ENCODE measurements around the gene TRAK1.

The TRAK1 gene

DNA sequence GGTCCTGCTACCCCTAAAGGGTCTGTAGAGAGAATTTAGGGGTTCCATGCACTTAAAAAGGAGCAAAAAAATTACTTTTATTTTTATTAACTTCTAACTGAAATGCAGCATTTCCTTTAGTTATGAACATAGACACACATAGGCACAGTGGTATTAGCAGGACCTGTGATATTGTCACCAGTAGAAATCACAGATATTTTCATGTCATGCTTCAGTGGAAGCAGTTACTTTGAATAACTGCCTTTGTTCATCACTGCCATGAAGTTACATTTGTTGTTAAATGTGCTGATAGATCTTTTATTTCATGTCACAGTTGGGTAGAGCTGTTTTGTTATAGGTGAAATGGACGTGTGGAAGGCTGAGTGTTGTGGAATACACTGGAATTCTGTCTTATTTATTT lies 37.4 kb downstream of the TRAK1 start:
- no peak for DNase-seq

DNA sequence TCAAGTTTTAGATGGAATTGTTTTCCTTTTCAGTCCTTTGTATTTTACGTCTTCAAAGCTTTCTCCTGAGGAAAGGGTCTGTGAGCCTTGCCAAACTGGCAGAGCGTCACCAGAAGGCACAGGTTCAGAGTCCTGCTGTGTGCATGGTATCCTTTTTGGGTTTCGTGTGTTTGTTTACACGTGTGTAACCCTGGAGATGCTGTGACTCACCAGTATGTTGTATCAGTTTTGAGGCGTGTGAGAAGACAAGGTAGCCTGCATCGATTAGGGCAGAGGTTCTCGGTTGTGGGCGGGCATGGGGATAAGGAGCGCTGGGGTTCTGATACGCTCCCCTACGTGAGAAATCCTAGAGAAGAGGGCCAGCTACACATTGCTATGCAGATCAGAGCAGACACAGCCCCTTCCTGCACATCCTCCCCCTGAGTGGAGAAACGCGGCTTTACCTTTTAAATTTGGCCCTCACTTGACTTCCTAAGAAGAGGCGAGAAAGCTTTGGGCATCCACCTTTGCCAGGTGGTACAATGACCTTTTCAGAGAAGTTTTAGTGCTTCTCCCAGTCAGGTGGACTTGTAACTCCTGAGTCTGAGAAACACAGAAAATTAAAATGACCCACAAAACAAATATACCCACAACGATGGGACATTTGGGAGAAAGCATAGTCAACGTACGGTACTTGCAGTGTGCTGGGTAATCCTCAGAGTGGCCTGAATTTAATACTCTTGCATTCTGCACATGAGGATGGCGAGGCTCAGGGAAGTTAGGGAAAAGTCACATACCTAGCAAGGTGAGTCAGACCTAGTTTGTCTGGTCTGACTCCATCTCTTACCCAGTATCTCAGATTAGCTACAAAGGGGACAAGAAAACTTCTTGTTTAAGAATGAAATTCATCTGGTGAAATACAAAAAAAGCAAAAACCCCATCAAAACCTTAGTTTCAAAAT lies 38.1 kb downstream of the TRAK1 start:
- no peak for DNase-seq

DNA sequence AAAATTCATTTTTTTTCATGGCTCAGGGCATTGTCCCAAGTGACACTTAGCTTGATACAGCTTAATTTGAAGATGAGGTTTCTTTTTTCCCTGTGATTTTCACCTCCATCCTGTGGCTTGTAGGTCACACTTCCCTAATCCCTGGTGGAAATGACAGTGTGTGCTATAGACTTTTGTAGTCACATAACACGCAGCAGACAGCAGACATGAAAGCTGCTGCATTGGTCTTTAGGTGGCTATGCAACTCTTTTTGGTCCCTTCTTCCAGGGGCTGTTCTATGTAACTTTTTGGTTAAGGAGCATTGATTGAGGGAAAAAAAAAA lies 38.8 kb downstream of the TRAK1 start:
- DNase-seq = no peak

DNA sequence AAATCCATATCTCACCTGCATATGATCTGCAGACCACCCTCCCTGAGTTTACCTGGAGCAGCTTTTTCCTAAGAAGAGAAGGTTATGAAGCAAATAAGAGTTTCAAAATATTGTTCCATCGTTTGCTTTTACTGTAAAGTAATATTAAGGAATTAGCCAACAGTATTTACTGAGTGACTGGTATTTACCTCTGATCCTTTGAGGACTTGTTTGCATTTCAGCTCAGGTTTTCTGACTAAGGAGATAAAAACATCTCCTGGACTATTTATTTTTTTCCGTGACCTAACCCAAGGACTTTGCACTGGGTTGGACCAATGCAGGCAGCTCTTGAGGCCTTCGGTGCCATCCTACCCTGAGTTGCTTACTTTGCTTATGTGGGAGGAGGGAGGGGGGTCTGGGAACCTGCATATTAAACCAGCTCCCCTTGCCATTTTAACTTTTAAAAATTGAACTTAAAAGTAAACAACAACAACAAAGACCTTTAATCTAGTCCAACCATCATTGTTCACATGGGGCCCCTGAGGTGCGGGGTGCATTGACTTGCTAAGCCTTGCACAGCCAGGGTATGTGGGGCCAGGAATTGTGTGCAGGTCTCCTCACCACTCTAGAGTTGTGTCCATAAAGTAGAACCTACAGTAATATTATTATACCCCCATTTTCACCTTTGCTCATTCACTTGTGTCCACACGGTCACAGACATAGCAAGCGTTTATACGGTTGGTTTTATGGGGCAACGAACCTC lies 39.3 kb downstream of the TRAK1 start:
- DNase-seq = no peak

DNA sequence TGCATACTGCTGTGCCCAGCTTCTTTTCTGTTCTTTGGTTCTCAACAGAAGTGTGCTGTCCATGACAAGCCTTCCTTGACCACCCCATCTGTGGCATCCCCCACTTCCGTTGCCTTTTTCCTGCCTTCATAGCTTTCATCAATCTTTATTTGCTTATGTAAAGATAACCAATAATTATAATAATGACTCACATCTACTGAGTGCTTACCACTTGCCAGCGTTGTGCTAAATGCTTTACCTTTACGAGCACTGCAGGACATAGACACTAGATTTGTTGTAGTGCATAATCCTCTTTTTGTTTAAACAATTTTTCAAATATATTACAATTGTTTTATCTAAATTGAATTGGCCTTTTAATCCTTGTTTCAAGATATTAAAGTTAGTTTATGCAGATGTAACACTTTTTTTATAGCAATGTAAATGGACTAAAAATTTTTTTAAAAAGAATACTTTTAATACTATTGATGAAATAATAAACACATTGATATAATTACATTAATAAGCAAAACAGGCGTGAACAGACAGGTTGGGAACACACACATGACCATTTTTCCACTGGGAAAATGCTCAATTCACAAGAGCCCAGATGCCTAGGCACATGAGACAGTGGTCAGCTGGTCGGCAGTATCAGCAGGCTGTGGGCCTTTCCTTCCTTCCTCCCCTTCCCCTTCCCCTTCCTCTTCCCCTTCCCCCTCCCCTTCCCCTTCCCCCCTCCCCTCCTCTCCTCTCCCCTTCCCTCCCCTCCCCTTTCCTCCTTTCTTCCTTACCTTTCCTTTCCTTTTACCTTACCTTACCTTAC lies 42.5 kb downstream of the TRAK1 start:
- DNase-seq = no peak

DNA sequence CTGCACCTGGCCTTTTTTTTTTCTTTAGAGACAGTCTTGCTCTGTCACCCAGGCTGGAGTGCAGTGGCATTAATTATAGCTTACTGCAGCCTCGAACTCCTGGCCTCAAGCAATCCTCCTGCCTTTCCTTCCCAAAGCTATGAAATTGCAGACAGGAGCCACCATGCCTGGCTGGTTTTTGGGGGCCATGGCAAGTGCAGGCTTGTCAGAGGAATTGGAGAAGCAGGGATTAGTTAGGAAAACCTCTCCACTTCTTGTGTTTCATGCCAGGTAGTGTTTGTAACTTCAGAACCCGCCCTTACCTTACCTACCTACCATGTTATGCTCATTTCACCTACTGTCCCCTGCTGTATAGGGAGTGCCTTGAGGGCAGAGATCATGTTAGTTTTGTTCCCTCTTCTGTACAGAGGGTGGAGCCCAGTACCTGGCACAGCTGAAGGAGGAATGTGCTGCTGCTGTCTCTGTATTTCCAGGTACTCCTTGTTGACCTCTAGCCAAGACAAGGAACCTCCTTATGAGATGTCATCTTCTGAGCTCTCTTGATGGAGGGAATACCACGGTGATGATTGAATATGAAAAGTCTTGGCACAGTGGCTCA lies 43.8 kb downstream of the TRAK1 start:
- no peak for DNase-seq

DNA sequence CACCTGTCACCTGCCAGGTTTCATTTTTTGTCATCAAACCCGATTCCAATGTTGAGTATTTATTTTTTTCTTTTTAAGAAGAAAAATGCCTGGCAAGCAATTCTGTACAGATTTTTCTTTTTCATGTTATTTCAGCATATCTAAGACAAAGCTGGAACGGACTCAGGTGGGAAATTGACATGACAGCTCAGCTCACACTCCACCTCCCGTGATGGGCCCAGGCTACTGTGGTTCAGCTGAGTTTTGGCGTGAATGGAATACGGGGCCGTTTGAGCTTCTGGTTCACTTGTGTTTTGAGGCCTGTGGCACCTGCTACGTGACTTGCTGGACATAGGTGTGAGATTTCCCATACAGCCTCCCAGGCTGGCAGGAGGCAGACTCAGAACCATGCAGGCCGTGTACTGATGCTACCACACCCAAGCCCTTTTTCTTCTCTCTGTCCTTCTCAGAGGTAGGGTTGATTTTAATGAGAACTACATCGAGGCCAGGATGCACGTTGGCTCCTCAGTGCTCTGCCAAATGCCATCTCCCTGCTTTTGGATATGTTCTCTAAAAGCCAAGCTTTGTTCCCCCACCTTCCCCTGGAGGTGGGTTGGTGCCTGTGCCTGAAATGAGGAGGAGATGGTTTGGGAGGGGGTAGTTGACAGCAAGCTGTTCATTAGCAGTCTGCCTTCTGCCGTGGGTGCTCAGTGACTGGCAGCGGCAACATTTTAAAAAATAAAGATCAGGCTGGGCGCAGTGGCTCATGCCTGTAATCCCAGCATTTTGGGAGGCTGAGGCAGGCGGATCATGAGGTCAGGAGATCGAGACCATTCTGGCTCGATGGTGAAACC lies 48.7 kb downstream of the TRAK1 start:
- no peak for DNase-seq

DNA sequence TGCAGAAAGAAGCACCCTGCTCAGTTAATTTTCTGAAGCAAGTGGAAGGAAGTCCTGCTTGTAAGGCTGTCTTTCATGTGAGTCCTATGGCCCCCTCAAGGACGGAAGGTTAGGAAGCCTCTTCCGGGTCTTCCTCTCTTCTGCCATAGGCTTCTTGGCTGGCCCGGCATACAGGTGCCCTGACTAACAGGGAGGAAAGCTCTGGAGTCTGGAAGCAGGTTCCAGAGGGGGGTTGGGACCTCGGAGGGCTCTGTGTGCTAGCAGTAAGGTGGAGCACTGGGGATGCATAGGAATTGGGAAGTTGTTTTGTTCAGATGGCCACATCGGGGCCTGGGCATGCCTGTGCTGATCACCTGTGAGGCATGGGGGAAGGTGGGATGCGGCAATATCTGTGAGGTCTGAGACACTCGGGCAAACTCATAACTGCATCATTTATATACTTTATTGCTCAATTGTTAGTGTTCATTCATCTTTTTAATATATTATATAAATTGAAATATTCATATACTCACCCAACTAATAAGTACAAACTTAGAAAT lies 49.6 kb downstream of the TRAK1 start:
- no peak for DNase-seq

DNA sequence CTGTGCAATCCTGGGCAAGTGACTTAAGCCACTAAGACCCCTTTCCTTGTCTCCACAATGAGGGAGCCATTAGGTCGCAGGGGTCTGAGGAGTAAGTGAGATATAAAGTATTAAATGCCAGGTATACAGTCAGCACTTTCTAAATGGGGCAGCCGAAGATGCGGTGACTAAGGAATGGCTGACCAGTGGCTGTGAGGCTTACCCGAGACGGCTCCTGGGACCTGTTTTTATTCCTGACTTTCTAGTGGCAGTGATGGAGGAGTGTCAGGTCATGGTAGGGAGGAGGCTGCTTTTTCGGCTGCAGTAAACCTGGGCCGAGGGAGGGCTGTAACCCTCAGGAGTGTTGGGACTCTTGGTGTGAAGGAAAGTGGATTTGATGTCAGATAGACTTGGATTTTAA lies 52.3 kb downstream of the TRAK1 start:
- DNase-seq = no peak

DNA sequence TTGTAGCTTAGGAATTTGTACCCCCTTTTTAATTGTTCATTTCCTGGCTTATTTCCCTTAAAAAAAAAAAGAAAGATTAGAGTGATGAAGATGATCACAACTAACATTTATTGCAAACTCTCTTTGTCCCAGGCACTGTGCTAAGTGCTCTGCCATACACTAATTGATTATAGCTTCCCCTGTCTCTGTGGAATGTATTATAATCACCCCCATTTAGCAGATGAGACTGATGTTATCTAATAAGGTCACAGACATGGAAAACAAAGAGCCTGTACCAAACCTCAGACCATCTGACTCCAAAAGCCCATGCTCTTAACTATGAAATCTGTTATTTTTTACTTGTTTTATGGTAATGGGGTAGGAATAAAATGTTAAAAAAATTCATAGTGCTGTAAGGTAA lies 53.1 kb downstream of the TRAK1 start:
- no peak for DNase-seq

DNA sequence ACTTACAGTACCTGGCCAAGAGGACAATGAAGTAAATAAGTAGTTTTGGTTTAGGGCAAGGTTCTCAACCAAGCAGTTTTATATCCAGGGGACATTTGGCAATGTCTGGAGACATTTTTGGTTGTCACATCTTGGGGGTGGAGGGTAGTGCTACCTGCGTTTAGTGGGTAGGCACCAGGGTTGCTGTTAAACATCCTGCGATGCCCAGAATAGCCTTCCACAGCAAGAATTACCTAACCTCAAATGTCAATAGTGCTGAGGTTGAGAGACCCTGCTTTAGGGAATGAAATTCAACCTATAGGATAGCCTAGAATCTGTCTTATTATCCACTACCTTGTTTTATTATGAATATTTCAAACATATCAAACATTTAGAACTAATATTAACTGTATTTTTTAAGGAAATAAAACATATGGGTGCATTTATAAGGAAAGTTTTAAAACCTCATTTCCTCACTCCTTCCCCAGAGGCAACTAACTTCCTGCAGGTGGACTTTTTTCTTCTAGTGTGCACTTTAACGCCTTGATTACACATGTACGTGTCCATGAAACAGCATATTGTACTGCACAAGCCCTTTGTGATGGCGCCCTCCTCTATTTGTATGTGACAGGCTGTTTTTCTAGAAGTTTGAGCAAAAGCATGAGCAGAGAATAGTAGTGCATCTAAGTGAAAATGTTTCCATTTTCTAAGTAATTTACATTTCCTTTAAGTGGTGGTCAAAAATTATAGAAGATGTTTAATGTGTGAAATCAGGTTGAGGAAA lies 57.1 kb downstream of the TRAK1 start:
- no peak for DNase-seq

DNA sequence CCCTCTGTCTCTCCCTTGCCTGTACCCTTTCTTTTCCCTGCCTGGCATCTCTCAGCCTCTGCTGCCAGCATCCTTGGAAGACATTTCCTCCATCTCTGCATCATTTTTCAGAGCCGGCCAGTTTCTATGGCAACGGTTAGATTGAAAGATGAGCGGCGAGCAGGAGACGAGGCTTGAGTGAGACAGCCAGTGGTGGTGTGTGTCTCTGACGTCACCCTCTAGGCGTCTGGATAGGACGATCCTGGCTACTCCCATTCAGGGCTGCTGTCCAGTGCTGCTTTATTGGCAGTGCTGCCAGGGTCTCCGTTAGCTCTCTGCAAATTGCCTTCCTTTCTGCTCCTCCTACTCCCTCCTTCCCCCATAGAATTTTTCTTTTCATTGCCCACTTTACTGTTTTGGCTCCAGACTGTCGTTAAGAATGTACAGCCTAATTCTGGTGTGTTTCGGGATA lies 57.9 kb downstream of the TRAK1 start:
- DNase-seq = no peak

DNA sequence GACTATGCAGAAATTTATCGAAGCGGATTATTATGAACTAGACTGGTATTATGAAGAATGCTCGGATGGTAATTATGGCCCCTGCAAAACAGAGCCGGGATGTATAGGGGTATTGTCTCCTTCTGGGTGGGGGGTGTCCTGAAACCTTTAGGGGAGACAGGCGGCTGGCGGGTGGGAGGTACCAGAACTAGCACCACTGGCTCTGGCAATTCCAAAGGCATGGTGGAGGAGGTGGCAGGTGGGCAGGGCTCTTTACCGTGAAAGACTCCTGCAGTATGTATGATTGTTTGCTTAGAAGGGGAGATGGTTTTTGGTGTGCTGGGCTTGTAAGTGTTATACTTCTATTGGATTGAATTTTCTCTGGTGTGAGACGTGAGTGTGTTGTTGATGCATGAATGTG lies 58.4 kb downstream of the TRAK1 start:
- no peak for DNase-seq

DNA sequence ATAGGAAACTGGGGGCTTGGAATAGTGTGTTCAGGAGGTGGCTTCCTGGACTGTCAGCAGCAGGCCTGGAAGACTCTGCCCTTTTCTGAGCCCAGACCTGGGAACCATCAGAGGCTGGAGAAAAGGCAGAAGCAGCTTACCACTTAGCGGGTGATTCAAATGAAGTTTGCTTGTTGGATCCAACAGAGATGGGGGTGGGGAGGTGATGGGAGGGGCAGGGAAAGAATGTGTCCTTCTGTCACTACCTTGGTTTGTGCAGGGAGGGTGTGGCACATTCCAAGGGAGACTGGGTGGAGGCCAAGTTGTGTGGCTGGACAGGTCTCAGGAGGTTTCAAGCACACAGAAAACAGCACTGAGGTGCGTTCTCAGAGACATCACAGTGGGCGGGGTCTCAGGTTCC lies 58.8 kb downstream of the TRAK1 start:
- DNase-seq = no peak

DNA sequence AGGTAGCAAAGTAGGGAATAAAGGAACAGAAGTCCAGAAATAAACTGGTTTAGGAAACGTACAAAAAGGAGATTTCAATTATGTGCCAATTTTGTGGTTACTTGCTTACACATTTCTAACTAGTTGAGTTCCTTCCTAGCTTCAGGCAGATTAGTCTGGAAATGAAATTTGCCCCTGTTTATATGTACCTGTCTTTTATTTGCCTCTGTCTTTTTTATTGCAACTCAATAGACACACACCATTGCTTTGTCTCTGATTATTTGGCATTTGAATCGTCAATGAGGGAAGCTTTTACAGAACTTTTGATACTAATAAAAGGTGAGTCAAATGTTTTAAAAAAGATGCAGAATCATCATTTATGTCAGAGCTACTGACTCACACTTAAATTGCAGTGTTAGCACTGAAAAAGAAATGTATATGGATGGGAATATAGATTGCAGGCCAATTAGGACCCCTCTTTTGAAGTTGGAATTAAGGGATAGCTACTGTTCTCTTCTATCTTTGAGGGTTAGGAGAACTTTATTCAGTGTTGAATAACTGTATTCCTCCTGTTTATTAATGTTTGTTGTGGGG lies 60.5 kb downstream of the TRAK1 start:
- DNase-seq = no peak

DNA sequence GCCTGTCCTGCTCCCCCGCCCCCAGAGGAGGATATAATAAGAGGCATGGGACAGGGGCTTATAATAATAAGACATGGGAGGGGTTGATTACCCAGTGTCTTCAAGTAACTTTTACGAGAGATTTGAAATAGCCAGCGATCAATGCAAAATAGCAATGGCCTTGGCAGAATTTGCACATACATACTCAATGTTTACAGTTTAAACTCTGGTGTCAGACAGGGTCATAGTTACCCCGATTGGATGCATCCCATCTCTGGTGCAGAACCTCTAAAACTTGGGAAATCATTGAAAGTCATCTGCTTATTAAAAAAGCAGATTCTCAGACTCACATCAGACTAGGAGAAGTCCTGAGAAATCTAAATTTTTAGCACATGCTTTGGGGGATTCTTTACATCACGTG lies 61.0 kb downstream of the TRAK1 start:
- no peak for DNase-seq

DNA sequence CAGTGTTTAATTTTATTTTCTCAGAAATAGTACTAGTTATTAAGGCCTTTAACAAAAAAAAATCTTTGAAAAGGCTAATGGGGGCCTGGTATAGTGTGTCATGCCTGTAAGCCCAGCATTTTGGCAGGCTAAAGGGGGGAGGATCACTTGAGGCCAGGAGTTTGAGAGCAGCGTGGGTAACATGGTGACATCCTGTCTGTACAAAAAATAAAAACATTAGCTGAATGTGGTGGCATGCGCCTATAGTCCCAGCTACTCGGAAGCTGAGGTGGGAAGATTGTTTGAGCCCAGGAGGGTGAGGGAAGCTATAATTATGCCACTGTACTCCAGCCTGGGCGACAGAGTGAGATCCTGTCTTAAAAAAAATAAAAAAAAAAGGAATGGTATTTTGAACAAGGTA lies 61.9 kb downstream of the TRAK1 start:
- DNase-seq = no peak

DNA sequence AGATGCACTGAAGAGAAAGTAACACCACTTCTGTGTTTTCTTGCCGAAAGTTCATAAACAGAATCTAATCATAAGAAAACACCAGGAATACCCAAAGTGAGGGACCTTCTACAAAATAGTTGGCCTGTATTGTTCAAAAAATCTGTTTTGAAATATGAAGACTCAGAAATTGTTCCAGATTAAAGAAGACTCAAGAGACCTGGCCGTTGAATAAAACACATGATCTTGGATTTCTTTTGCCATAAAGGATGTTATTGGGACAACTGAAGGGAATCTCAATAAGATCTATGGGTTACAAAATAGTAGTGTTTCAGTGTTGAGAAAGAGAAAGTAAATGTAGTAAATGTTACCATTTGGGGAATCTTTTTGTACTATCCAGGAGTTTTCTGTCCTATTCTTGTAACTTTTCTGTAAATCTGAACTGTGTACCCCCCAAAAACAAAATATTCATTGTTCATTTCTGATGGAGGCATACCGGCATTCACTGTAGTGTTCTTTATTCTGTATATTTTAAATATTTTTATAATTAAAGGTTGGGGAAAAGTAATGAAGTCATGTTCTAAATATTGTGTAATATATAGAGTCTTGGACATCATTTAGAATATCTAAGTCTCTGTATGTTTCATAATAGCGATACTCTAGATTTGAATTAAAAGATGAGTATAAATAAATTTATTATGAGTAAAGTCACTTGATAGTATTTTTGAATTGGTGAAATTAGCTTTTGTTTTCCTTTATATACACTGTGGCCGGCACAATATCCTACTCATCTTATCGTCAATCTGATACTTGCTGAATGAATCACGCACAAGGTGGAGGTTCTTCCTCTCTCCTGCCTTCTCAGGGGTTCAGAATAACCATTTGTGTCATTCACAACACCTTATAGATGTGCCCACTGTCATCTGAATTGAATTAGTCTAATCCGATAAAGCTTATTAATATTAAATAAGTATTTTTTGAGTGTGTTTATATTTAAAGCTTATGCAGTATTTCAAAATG lies 66.7 kb downstream of the TRAK1 start:
- no peak for DNase-seq

DNA sequence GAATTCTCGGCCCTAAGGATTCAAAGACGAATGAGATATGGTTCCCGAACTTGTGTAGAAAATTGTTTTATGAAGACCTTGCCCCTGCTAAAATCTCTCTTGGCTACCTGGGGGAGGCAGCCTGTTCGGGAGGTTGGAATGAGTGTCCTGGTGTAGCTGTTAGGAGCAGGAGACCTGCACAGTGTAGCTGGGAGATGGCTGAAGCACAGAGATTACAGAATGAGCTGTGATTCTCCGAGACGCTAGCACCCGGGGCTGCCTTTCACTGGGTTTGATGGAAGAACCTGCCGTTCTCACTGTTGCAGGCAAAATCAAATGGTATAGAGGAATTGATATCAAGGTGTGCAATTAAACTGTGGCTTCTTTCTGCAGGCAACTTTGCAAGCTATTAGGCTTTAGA lies 68.0 kb downstream of the TRAK1 start:
- no peak for DNase-seq
